GM15510 (cell line): ENCODE measurements around the gene CEBPE.

ENCODE experiments used
- POLR2A ChIP-seq: IDR thresholded peaks from 3 replicates; pipeline ENCODE4 v1.6.1; 2011; ENCODE audit warnings: borderline replicate concordance; ENCODE audit not compliant: insufficient read length; ENCODE audit errors: extremely low read depth

The CEBPE gene

DNA sequence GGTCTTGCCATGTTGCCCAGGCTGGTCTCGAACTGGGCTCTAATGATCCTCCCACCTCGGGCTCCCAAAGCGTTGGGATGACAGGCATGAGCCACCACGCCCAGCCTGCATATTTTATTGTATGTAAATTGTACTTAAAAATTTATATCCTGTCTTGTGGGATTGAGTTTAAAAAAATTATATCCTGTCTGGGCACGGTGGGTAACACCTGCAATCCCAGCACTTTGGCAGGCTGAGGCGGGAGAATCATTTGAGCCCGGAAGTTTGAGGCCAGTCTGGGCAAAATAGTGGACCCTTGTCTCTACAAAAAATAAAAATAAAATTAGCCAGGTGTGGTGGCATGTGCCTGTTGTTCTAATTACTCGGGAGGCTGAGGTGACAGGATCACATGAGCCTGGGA is 13.9 kb upstream of the CEBPE start:
- TF ChIP-seq POLR2A: no peak

DNA sequence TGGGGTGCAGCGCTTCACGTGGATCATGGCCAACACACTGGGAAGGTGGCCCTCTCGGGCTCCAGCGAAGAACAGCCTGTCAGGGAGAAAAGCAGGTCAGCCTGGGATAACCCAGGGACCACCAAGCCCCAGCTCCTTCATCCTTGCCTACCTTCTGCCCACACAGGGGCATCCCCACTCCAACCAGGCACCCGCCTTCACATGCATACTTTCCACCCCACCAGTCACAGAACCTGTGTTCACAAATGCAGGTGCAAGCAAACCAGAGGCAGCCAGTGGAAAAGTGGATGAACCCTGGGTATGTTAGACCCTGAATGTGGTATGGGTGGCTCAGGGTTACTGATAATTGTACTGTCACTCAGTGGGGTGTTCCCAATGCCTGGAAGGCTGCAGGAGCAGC is 12.4 kb upstream of the CEBPE start:
- TF ChIP-seq POLR2A: no peak

DNA sequence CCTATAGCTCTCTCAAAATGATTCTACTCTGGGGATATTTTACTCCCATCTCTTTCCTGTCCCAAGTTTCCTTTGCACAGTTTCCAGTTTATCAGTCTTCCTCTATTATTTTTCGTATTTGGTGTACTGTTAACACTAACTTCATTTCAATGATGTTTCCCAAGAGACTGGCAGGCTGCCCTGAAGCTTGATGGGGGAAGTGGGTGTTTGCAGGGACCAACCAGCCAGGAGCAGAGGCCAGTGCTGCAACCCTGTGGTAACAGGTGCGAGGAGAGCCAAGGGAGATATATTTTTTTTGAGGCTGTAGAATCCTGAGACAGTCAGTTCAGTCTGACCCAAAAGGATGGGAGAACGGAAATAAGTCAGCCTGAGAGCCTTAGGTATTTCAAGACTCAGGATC is 11.8 kb upstream of the CEBPE start:
- no peak for TF ChIP-seq POLR2A

- no peak for TF ChIP-seq POLR2A
These were observed 10.8 kb upstream of the CEBPE start for GRCh38 chr14:23129759-23130316.

GRCh38 chr14:23128969-23129758 is 10.1 kb upstream of the CEBPE start:
- TF ChIP-seq POLR2A: no peak

GRCh38 chr14:23127861-23128260 is 8.8 kb upstream of the CEBPE start:
- TF ChIP-seq POLR2A: no peak

GRCh38 chr14:23126548-23127278 is 7.7 kb upstream of the CEBPE start:
- no peak for TF ChIP-seq POLR2A

DNA sequence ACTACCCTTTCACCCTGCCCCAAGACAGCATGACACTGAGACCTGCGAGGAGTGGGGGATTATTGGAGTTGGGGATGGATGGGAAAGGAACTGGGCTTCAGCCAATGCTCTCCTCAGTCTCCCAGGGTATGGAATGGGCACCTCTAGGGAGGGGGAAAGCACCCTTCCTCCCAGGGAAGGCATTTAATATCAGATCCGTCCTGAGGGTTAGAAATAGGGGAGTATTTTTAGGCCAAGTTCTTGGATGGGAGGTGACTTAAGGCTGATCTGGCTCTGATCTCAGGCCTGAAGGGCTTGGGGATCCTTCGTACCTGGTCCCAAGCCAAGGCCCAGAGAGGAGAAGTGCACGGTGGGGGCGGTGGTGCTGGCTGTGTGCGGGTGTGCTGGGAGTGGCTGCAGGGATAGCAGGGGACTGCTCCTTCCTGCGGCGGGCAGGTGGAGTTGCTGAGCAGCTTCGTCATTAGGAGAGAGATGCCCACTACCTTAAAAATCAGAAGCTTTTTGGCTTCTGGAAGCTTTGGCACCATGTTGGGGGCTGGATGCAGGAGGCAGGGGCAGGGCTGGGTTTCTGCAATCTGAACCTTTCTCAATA is 7.0 kb upstream of the CEBPE start:
- TF ChIP-seq POLR2A: no peak

GRCh38 chr14:23125011-23125410 is 6.0 kb upstream of the CEBPE start:
- no peak for TF ChIP-seq POLR2A

DNA sequence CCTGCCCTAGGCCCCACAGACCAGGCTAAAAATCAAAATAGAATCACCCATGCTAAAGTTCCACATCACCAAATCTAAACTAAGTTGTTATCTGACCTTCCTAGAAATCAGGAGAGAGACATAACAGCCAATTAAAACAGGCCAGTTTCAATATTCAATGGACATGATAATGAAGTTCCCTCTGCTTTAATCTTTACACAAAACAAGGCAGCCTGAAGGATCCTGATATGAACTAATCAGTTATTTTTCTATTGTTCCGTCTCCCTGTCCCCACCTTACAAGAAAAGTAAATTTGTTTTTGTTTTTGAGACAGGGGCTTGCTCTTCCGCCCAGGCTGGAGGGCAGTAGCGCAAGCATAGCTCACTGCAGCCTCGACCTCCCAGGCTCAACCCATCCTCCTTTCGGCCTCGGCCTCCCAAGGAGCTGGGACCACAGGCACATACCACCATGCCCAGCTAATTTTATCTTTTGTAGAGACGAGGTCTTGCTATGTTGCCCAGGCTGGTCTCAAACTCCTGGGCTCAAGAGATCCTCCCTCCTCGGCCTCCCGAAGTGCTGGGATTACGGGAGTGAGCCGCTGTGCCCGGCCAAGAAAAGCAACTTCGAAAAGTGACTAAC is 5.4 kb upstream of the CEBPE start:
- no peak for TF ChIP-seq POLR2A

GRCh38 chr14:23123419-23123818 is 4.4 kb upstream of the CEBPE start:
- no peak for TF ChIP-seq POLR2A

- TF ChIP-seq POLR2A: no peak
These were observed 3.0 kb upstream of the CEBPE start for GRCh38 chr14:23122086-23122485.

DNA sequence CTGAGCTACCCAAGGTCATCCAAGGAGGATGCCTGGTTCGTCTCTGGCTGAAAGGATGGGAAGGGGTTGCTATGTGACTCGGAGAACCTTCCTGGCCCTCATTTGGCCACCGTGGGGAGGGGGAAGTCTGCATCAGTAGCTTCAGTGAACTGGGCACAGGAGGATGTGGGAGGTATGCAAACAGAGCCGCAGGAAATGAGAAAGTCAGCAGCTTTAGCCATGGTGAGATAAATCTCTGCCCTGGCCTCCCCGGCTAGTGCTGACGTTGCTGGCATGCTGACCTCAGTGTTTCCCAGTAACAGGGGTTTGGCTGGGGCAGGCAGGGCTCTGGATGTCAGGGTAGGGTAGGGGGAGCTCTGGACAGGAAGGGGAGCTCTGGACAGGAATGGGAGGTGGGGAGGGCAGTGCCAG is 2.3 kb upstream of the CEBPE start:
- TF ChIP-seq POLR2A: no peak

GRCh38 chr14:23120541-23121251 is 1.6 kb upstream of the CEBPE start:
- no peak for TF ChIP-seq POLR2A
